H1 (cell line): Measurements from ENCODE around the gene RGS16. TPM values are rescaled to one million over a fixed set of nuclear protein-coding genes. Genes with fewer than 3 reads are reported as not detected.

Source experiments
- CHD7 ChIP-seq: fragments of 300-600 bp; sonication (generic); IDR thresholded peaks from 2 replicates; pipeline ENCODE4 v1.7.1; 2012; ENCODE audit warnings: low read length, moderate library complexity, mild to moderate bottlenecking, inconsistent platforms; ENCODE audit not compliant: insufficient replicate concordance
- KDM5A ChIP-seq: fragments of 200-600 bp; IDR thresholded peaks from 2 replicates; pipeline ENCODE4 v1.7.1; 2012; ENCODE audit warnings: mild to moderate bottlenecking, low read length, inconsistent platforms, mixed read lengths
- polyA plus RNA-seq, 7 experiments: library from polyadenylated mRNA; depleted of rRNA in 3 of 7; stranded (reverse) in 5 of 7; unstranded in 2 of 7; fragments of >200 nt in 5 of 7; fragments of 200-250 nt in 2 of 7; gene quantifications; 1 replicate in 5 of 7; 2 replicates in 1 of 7; 4 replicates in 1 of 7; pipeline versions ENCODE4 v1.2.1 to v1.2.3, GENCODE V29; 2011 to 2013; ENCODE audit warnings: missing spikeins in 2 of 7, mixed read lengths in 2 of 7
- total RNA-seq: library from RNA; stranded (reverse); fragmentation: NEBNext Ultra II Directional; extraction: Animal tissue kit (Norgen Biotek cat#: 25700); gene quantifications from 2 replicates; pipeline ENCODE4 v1.2.1, GENCODE V29; 2021

The RGS16 gene
- total and polyA plus RNA-seq, 2 of the 8 experiments (the other 6 are each of a cell fraction or from before 2014, with no cell fraction given), result 5.7 to 9.8 TPM

GRCh38 chr1:182633657-182634281 is 29.6 kb upstream of the RGS16 start (continued):
- TF ChIP-seq CHD7, result no peak
- TF ChIP-seq KDM5A, result no peak
